Measurements from ENCODE around the gene LRRN3. TPM values are rescaled to one million over a fixed set of nuclear protein-coding genes. Genes with fewer than 3 reads are reported as not detected.
"Not testable (repeated sequence)": the region's sequence is repeated elsewhere in the genome, so short reads cannot be mapped to it uniquely, and the experiment has no call there.

Gene LRRN3
- total RNA-seq, 3 donors from 2014 or later, result 1.6 to 2.4 (median 1.6) TPM

- no peaks in the 10 kb centered on the region for H3K27me3 ChIP-seq
- H3K4me1 ChIP-seq, result no peaks in the 10 kb centered on the region
- no peak overlapping the region for H3K27ac ChIP-seq
- no peak overlapping the region for H3K4me3 ChIP-seq
- intact Hi-C loops (cut with DNase I; ENCODE audit: low total_unique reads), result no loop called here
- no peak for DNase-seq (ENCODE audit: low spot score in 2 of 2)
- no peaks in the 10 kb centered on the region for H3K36me3 ChIP-seq
- H3K9me3 ChIP-seq, result no peaks in the 10 kb centered on the region
- TF ChIP-seq POLR2A (IDR thresholded peaks at IDR 0.05) (no peak), POLR2AphosphoS5 (IDR thresholded peaks at IDR 0.05) (no peak), CTCF (IDR thresholded peaks at IDR 0.05) (no peak)
These were observed 22.3 kb upstream of the LRRN3 start for GRCh38 chr7:111068618-111069017.

GRCh38 chr7:111071556-111071955 lies 19.4 kb upstream of the LRRN3 start:
- DNase-seq (ENCODE audit: low spot score in 2 of 2), result no peak
- Histone ChIP-seq H3K36me3 (no peaks in the 10 kb centered on the region), H3K27ac (no peak overlapping the region), H3K4me1 (no peaks in the 10 kb centered on the region), H3K27me3 (no peaks in the 10 kb centered on the region), H3K4me3 (no peak overlapping the region), H3K9me3 (no peaks in the 10 kb centered on the region)
- intact Hi-C loops (cut with DNase I; ENCODE audit: low total_unique reads), result no loop called here
- TF ChIP-seq POLR2AphosphoS5 (IDR thresholded peaks at IDR 0.05) (no peak), POLR2A (IDR thresholded peaks at IDR 0.05) (no peak), CTCF (IDR thresholded peaks at IDR 0.05) (no peak)

GRCh38 chr7:111072658-111073057 lies 18.3 kb upstream of the LRRN3 start:
- intact Hi-C loops (cut with DNase I; ENCODE audit: low total_unique reads); H3K36me3 ChIP-seq; H3K9me3 ChIP-seq; H3K4me1 ChIP-seq; H3K27me3 ChIP-seq; H3K4me3 ChIP-seq; DNase-seq (ENCODE audit: low spot score in 2 of 2); H3K27ac ChIP-seq: not testable (repeated sequence)

- TF ChIP-seq CTCF (IDR thresholded peaks at IDR 0.05) (no peak), POLR2AphosphoS5 (IDR thresholded peaks at IDR 0.05) (no peak), POLR2A (IDR thresholded peaks at IDR 0.05) (no peak)
- no peaks in the 10 kb centered on the region for H3K9me3 ChIP-seq
- H3K27me3 ChIP-seq, result no peaks in the 10 kb centered on the region
- H3K36me3 ChIP-seq, result no peaks in the 10 kb centered on the region
- no peak overlapping the region for H3K4me3 ChIP-seq
- DNase-seq (ENCODE audit: low spot score in 2 of 2), result no peak
- no peak overlapping the region for H3K27ac ChIP-seq
- intact Hi-C loops (cut with DNase I; ENCODE audit: low total_unique reads), result no loop called here
- no peaks in the 10 kb centered on the region for H3K4me1 ChIP-seq
These were observed 16.7 kb upstream of the LRRN3 start for GRCh38 chr7:111074071-111074747.

GRCh38 chr7:111074748-111075146 lies 16.2 kb upstream of the LRRN3 start:
- Histone ChIP-seq H3K4me1 (no peaks in the 10 kb centered on the region), H3K36me3 (no peaks in the 10 kb centered on the region), H3K9me3 (no peaks in the 10 kb centered on the region), H3K27ac (no peak overlapping the region), H3K4me3 (no peak overlapping the region), H3K27me3 (no peaks in the 10 kb centered on the region)
- intact Hi-C loops (cut with DNase I; ENCODE audit: low total_unique reads), result no loop called here
- no peak for DNase-seq (ENCODE audit: low spot score in 2 of 2)
- TF ChIP-seq POLR2AphosphoS5 (IDR thresholded peaks at IDR 0.05) (no peak), POLR2A (IDR thresholded peaks at IDR 0.05) (no peak), CTCF (IDR thresholded peaks at IDR 0.05) (no peak)

GRCh38 chr7:111075498-111075897 lies 15.4 kb upstream of the LRRN3 start:
- no peak for TF ChIP-seq CTCF (IDR thresholded peaks at IDR 0.05)
- no peak for TF ChIP-seq POLR2A (IDR thresholded peaks at IDR 0.05)
- TF ChIP-seq POLR2AphosphoS5 (IDR thresholded peaks at IDR 0.05), result no peak
- H3K27me3 ChIP-seq, result no peaks in the 10 kb centered on the region
- no peaks in the 10 kb centered on the region for H3K9me3 ChIP-seq
- no peak overlapping the region for H3K27ac ChIP-seq
- H3K36me3 ChIP-seq, result no peaks in the 10 kb centered on the region
- H3K4me1 ChIP-seq, result no peaks in the 10 kb centered on the region
- DNase-seq (ENCODE audit: low spot score in 2 of 2), result no peak
- H3K4me3 ChIP-seq, result no peak overlapping the region
- intact Hi-C loops (cut with DNase I; ENCODE audit: low total_unique reads), result no loop called here
